ENCODE data around the gene TMEM255B. TPM values are rescaled to one million over a fixed set of nuclear protein-coding genes. Genes with fewer than 3 reads are reported as not detected.

The TMEM255B gene
- total RNA-seq, 1 experiment from 2014 or later = not detected

DNA sequence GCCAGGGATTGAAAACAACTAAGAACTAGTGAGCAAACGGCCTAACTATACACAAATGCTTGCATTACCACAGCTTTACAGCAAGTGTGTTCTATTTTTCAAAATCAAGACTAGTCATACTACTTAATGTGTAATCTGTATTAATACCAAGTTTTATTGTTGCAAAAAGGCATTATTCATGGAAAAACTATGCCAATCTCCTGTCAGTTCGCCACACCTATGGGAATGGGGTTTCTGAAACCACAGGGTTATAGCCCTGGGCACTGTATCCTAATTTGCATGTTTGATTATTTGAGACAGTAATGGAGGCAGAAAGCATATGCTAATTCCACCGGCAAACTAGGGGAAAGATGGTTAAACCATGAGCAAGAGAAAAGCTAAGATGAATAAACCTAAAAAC, 90.5 kb downstream of the TMEM255B start:
- H3K27ac Mint-ChIP-seq (ENCODE audit: unreplicated experiment) = no peak overlapping the region
- no peak overlapping the region for H3K4me3 Mint-ChIP-seq (ENCODE audit: low read depth, unreplicated experiment)
- CTCF ChIA-PET = no interaction called here
- H3K27me3 Mint-ChIP-seq (ENCODE audit: unreplicated experiment) = no peaks in the 10 kb centered on the region
- DNase-seq = no peak
- TF ChIP-seq, protein P1, sequence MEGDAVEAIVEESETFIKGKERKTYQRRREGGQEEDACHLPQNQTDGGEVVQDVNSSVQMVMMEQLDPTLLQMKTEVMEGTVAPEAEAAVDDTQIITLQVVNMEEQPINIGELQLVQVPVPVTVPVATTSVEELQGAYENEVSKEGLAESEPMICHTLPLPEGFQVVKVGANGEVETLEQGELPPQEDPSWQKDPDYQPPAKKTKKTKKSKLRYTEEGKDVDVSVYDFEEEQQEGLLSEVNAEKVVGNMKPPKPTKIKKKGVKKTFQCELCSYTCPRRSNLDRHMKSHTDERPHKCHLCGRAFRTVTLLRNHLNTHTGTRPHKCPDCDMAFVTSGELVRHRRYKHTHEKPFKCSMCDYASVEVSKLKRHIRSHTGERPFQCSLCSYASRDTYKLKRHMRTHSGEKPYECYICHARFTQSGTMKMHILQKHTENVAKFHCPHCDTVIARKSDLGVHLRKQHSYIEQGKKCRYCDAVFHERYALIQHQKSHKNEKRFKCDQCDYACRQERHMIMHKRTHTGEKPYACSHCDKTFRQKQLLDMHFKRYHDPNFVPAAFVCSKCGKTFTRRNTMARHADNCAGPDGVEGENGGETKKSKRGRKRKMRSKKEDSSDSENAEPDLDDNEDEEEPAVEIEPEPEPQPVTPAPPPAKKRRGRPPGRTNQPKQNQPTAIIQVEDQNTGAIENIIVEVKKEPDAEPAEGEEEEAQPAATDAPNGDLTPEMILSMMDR (IDR thresholded peaks at IDR 0.05; ENCODE audit: unreplicated experiment) = no peak
- no TSS peak for BruUV-seq (replicated peaks)
- no peaks in the 10 kb centered on the region for H3K9me3 Mint-ChIP-seq (ENCODE audit: low read depth, unreplicated experiment)
- intact Hi-C loops (cut with micrococcal nuclease; ENCODE audit: unreplicated experiment) = no loop called here
- no peaks in the 10 kb centered on the region for H3K36me3 Mint-ChIP-seq (ENCODE audit: insufficient read depth, unreplicated experiment)
- no peaks in the 10 kb centered on the region for H3K4me1 Mint-ChIP-seq (ENCODE audit: low read depth, unreplicated experiment)

DNA sequence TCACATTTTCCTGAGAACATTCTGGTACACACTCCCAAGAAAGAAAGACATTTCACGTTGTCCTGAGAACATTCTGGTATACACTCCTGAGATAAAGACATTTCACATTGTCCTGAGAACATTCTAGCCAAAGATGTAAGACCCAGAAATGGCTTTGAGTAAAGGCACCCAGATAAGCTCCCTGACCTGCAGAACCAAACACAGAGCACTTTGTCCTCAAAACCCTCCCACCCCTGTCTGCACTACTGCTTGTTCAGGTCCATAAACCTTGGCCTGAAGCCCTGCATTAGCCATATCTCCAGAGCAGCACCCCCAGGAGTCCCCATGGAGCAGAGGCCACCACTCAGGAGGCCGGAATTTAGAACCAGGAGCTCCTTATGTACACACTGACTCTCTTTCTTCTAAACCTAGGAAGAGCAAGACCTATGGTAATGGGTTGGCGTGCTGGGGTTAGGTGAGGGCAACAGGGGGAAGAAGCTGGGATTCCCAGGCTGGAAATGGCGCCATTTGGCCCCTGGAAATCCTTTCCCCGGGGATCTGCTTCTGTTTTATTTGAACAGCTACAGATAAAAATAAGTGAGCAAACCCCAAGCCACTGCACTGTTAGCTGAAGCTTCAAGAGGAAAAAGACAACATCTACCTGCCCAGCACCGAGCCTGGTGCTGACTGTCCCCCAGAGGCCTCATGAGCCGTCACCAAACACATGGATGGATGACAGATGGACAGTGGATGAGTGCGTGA, 91.1 kb downstream of the TMEM255B start:
- DNase-seq = no peak
- BruUV-seq (replicated peaks) = no TSS peak
- Mint-ChIP-seq H3K27ac (ENCODE audit: unreplicated experiment) (no peak overlapping the region), H3K27me3 (ENCODE audit: unreplicated experiment) (no peaks in the 10 kb centered on the region), H3K4me3 (ENCODE audit: low read depth, unreplicated experiment) (no peak overlapping the region), H3K36me3 (ENCODE audit: insufficient read depth, unreplicated experiment) (no peaks in the 10 kb centered on the region), H3K9me3 (ENCODE audit: low read depth, unreplicated experiment) (no peaks in the 10 kb centered on the region), H3K4me1 (ENCODE audit: low read depth, unreplicated experiment) (no peaks in the 10 kb centered on the region)
- TF ChIP-seq, protein P1 (IDR thresholded peaks at IDR 0.05; ENCODE audit: unreplicated experiment) = no peak
- CTCF ChIA-PET = no interaction called here
- intact Hi-C loops (cut with micrococcal nuclease; ENCODE audit: unreplicated experiment) = no loop called here

DNA sequence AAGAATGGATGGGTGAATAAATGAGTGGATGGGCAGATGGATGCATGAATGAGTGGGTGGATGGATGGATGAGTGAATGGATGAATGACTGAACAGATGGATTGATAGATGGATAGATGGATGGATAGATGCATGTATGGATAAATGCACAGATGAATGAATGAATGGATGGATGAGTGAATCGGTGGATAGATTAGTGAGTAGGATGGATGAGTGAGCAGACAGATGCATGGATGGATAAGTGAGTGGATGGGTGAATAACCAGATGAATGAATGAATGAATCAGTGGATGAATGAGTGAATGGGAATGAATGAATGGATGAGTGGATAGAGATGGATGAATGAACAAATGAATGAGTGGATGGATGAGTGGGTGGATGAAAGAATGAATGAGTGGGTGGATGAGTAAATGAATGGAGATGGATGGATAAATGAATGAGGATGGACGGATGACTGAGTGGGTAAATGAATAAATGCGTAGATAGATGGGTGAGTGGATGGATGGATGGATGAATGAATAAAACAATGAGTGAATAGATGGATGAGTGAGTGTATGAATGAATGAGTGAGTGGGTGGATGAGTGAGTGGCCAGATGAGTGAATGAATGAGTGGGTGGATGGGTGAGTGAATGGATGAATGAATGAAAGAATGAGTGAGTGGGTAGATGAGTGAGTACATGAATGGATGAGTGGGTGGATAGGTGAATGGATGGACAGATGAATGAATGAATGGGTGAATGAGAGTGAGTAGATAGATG, 91.9 kb downstream of the TMEM255B start:
- intact Hi-C loops (cut with micrococcal nuclease; ENCODE audit: unreplicated experiment) = no loop called here
- Mint-ChIP-seq H3K27me3 (ENCODE audit: unreplicated experiment) (no peaks in the 10 kb centered on the region), H3K4me3 (ENCODE audit: low read depth, unreplicated experiment) (no peak overlapping the region), H3K4me1 (ENCODE audit: low read depth, unreplicated experiment) (no peaks in the 10 kb centered on the region), H3K36me3 (ENCODE audit: insufficient read depth, unreplicated experiment) (no peaks in the 10 kb centered on the region), H3K27ac (ENCODE audit: unreplicated experiment) (no peak overlapping the region), H3K9me3 (ENCODE audit: low read depth, unreplicated experiment) (no peaks in the 10 kb centered on the region)
- TF ChIP-seq, protein P1 (IDR thresholded peaks at IDR 0.05; ENCODE audit: unreplicated experiment) = no peak
- DNase-seq = no peak
- CTCF ChIA-PET = no interaction called here
- BruUV-seq (replicated peaks) = no TSS peak

DNA sequence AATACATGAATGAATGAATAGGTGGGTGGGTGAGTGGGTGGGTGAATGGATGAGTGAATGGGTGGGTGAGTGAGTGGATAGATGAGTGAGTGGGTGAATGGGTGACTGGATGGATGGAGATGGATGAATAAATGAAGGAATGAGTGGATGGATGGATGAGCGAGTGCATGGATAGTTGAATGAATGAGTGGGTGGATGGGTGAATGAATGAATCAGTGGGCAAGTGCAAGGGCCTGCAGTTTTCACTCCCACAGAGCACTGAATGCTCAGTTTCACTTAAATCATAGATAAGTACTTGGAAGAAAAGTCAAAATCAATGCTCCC, 92.4 kb downstream of the TMEM255B start:
- TF ChIP-seq, protein P1 (IDR thresholded peaks at IDR 0.05; ENCODE audit: unreplicated experiment) = no peak
- Mint-ChIP-seq H3K27me3 (ENCODE audit: unreplicated experiment) (no peaks in the 10 kb centered on the region), H3K9me3 (ENCODE audit: low read depth, unreplicated experiment) (no peaks in the 10 kb centered on the region), H3K27ac (ENCODE audit: unreplicated experiment) (no peak overlapping the region), H3K4me1 (ENCODE audit: low read depth, unreplicated experiment) (no peaks in the 10 kb centered on the region), H3K4me3 (ENCODE audit: low read depth, unreplicated experiment) (no peak overlapping the region), H3K36me3 (ENCODE audit: insufficient read depth, unreplicated experiment) (no peaks in the 10 kb centered on the region)
- CTCF ChIA-PET = no interaction called here
- intact Hi-C loops (cut with micrococcal nuclease; ENCODE audit: unreplicated experiment) = no loop called here
- DNase-seq = no peak
- BruUV-seq (replicated peaks) = no TSS peak
